Neural crest cell (in vitro differentiated cells): ENCODE measurements around the gene GGT5. TPM values are rescaled to one million over a fixed set of nuclear protein-coding genes. Genes with fewer than 3 reads are reported as not detected.
"Not testable (repeated sequence)": the region's sequence is repeated elsewhere in the genome, so short reads cannot be mapped to it uniquely, and the experiment has no call there.

Experiments used
- DNase-seq: peaks from one replicate; pipeline ENCODE4 v3.0.0; 2021; ENCODE audit warnings: low read depth, mixed read lengths, low spot score
- H3K27ac Mint-ChIP-seq: one replicate; pipeline ENCODE4 v1.8.0; 2021; ENCODE audit warnings: mild to moderate bottlenecking, mixed read lengths; ENCODE audit not compliant: unreplicated experiment
- H3K27me3 Mint-ChIP-seq: 2 replicates; pipeline ENCODE4 v1.8.0; 2021; ENCODE audit warnings: low read depth, mild to moderate bottlenecking, mixed read lengths
- H3K36me3 Mint-ChIP-seq: 2 replicates; pipeline ENCODE4 v1.8.0; 2021; ENCODE audit warnings: low read depth, mild to moderate bottlenecking, mixed read lengths
- H3K4me1 Mint-ChIP-seq: 2 replicates; pipeline ENCODE4 v1.8.0; 2021; ENCODE audit warnings: mixed read lengths
- H3K4me3 Mint-ChIP-seq: one replicate; pipeline ENCODE4 v1.8.0; 2021; ENCODE audit warnings: mild to moderate bottlenecking, mixed read lengths
- H3K9me3 Mint-ChIP-seq: 2 replicates; pipeline ENCODE4 v1.8.0; 2021; ENCODE audit warnings: mixed read lengths
- total RNA-seq: library from RNA; stranded (reverse); gene quantifications from 2 replicates; pipeline ENCODE4 v1.2.1, GENCODE V29; 2021
- TF ChIP-seq, protein P1 (sequence below): fragments of 200-600 bp; sonication (generic); conservative IDR thresholded peaks from 2 replicates; pipeline ENCODE4 v1.5.0; 2021; ENCODE audit warnings: antibody characterized with exemption, mild to moderate bottlenecking

GGT5 gene
- total RNA-seq, 1 donor from 2014 or later: 0.56 TPM

DNA sequence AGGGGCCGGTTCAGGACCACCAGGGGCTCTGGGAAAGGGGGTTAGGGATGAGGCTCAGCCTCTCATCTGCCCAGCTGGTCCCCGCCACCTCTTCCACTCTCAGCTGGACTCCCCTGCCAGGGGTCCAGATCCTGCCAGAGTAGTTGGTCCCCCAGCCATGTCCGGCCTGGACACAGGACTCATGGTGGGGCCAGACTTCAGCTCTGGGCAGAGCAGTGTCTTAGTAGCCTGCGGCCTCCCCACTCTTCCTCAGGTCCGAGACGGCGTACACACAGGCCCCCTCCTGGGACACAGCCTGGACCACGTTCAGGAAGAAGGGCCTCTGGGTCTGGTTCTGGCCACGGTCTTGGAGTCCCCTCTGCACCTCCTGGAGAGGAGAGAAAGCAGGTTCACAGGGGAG, 25.1 kb downstream of the GGT5 start:
- no peaks in the 10 kb centered on the region for H3K36me3 Mint-ChIP-seq
- TF ChIP-seq, protein P1, sequence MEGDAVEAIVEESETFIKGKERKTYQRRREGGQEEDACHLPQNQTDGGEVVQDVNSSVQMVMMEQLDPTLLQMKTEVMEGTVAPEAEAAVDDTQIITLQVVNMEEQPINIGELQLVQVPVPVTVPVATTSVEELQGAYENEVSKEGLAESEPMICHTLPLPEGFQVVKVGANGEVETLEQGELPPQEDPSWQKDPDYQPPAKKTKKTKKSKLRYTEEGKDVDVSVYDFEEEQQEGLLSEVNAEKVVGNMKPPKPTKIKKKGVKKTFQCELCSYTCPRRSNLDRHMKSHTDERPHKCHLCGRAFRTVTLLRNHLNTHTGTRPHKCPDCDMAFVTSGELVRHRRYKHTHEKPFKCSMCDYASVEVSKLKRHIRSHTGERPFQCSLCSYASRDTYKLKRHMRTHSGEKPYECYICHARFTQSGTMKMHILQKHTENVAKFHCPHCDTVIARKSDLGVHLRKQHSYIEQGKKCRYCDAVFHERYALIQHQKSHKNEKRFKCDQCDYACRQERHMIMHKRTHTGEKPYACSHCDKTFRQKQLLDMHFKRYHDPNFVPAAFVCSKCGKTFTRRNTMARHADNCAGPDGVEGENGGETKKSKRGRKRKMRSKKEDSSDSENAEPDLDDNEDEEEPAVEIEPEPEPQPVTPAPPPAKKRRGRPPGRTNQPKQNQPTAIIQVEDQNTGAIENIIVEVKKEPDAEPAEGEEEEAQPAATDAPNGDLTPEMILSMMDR: no peak
- H3K4me3 Mint-ChIP-seq: no peak overlapping the region
- no peaks in the 10 kb centered on the region for H3K4me1 Mint-ChIP-seq
- H3K9me3 Mint-ChIP-seq: no peaks in the 10 kb centered on the region
- DNase-seq: no peak
- no peak overlapping the region for H3K27ac Mint-ChIP-seq
- no peaks in the 10 kb centered on the region for H3K27me3 Mint-ChIP-seq

DNA sequence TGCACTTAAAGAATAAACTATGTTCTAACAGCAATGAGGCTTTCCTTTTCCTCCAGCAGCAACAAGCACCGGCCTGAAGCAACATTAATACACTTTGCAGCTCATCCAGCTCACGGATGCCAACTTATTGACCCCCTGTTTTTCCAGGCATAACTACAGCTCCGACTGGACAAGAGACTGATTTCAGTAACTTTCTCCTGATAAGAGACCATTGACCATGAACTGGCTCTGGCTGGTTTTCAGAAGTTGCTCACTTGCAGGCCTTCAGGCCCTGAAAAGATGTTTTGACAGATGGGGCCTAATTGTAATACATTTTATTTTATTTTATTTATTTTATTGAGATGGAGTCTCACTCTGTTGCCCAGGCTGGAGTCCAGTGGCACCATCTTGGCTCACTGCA, 27.5 kb downstream of the GGT5 start:
- no peaks in the 10 kb centered on the region for H3K27me3 Mint-ChIP-seq
- TF ChIP-seq, protein P1: no peak
- no peak for DNase-seq
- H3K4me1 Mint-ChIP-seq: no peaks in the 10 kb centered on the region
- no peaks in the 10 kb centered on the region for H3K9me3 Mint-ChIP-seq
- no peaks in the 10 kb centered on the region for H3K36me3 Mint-ChIP-seq
- no peak overlapping the region for H3K27ac Mint-ChIP-seq
- no peak overlapping the region for H3K4me3 Mint-ChIP-seq

DNA sequence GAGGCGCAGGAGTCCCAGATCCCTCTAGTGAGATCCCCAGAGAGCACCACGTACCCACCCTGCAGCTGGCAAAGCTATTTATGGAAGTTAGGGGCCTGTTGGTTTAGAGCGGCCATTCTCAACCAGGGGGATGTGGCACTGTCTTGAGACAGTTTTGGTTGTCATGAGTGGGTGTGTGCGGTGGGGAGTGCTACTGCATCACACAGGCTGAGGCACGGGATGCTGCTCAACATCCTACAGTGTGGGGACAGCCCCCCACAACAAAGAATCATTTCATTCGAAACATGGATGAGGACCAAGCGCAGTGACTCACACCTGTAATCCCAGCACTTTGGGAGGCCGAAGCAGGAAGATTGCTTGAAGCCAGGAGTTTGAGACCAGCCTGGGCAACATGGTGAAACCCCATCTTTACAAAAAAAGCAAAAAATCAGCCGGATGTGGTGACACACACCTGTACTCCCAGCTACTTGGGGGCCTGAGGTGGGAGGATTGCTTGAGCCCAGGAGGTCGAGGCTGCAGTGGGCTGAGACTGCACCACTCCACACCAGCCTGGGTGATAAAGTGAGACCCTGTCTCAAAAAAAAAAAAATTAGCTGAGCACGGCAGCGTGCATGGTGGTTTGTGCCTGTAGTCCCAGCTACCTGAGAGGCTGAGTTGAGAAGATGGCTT, 28.2 kb downstream of the GGT5 start:
- H3K27me3 Mint-ChIP-seq: no peaks in the 10 kb centered on the region
- no peak overlapping the region for H3K4me3 Mint-ChIP-seq
- no peak overlapping the region for H3K27ac Mint-ChIP-seq
- H3K9me3 Mint-ChIP-seq: no peaks in the 10 kb centered on the region
- TF ChIP-seq, protein P1: no peak
- peaks cover 7% of the 10 kb centered on the region for H3K4me1 Mint-ChIP-seq
- no peak for DNase-seq
- H3K36me3 Mint-ChIP-seq: no peaks in the 10 kb centered on the region

DNA sequence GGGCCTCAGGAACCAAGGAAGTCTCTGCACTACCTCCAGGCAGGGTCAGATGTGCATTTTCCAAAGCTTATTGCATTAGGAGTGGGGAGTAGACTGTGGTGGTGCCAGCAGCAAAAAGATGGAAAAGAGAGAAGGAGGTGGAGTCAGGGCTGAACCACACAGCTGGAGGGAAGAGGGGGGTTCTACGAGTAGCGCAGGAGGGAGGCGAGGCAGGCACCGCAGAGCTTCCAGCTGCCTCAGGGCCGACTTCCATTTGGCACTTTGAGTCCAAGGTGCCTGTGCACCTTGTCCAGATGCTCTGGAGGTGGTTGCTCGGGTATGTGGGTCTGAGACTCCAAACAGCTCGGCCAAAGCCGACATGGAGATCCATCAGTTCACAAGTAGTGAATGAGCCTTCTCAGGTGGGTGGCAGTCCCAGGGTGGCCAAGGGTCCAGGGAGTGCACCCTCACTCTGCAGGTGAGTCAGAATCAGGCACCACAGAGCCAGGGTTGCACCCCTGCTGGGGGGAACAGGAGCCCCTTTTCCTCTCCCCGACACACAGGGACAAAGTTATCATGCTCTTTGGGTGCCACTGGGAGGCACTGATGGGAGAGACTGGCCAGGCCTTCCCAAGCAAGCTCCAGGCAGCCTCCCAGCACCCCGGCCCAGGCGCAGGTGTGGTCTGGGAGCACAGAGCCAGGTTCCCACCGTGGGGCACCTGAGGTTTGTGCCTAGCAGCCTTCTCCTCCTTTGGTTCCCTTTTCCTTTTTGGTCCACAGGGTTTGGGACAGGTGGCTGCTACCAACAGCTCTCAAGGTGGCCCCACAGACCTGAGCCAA, 30.2 kb downstream of the GGT5 start:
- H3K4me1 Mint-ChIP-seq: peaks cover 14% of the 10 kb centered on the region
- TF ChIP-seq, protein P1: no peak
- H3K9me3 Mint-ChIP-seq: no peaks in the 10 kb centered on the region
- DNase-seq: no peak
- no peak overlapping the region for H3K4me3 Mint-ChIP-seq
- no peaks in the 10 kb centered on the region for H3K27me3 Mint-ChIP-seq
- H3K27ac Mint-ChIP-seq: no peak overlapping the region
- H3K36me3 Mint-ChIP-seq: no peaks in the 10 kb centered on the region

DNA sequence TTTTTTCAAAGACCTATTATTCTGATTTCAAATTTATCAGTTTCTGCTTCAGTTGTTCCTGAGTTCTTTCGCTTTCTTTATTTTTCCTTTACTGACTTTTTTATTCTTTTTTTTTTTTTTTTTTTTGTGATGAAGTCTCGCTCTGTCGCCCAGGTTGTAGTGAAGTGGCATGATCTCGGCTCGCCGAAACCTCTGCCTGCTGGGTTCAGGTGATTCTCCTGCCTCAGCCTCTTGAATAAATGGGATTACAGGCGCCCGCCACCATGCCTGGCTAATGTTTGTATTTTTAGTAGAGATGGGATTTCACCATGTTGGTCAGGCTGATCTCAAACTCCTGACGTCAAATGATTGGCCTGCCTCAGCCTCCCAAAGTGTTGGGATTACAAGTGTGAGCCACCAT, 31.8 kb downstream of the GGT5 start:
- DNase-seq, H3K4me3 Mint-ChIP-seq, H3K9me3 Mint-ChIP-seq, H3K27ac Mint-ChIP-seq, H3K36me3 Mint-ChIP-seq, H3K27me3 Mint-ChIP-seq: not testable (repeated sequence)
- peaks cover 21% of the 10 kb centered on the region for H3K4me1 Mint-ChIP-seq

DNA sequence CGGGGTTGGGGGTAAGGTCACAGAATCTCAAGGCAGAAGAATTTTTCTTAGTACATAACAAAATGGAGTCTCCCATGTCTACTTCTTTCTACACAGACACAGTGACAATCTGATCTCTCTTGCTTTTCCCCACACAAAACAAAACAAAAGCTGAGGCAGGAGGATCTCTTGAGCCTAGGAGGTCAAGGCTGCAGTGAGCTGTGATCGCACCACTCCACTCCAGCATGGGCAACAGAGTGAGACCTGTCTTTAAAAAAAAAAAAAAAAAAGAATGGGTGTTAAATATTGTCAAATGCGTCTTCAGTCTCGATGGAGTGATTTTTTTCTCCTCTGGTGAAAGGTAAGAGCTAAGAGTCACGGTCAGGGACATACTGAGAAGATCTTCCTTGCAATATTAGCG, 33.2 kb downstream of the GGT5 start:
- not testable (repeated sequence) for DNase-seq, H3K36me3 Mint-ChIP-seq, H3K27ac Mint-ChIP-seq, H3K9me3 Mint-ChIP-seq, H3K27me3 Mint-ChIP-seq, H3K4me3 Mint-ChIP-seq
- H3K4me1 Mint-ChIP-seq: peaks cover 35% of the 10 kb centered on the region

DNA sequence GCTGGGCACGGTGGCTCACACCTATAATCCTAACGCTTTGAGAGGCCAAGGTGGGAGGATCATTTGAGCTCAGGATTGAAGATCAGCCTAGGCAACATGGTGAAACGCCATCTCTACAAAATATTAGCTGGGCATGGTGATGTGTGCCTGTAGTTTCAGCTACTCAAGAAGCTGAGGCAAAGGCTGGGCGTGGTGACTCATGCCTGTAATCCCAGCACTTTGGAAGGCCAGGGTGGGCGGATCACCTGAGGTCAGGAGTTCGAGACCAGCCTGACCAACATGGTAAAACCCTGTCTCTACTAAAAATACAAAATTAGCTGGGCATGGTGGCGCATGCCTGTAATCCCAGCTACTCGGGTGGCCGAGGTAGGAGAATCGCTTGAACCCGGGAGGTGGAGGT, 34.5 kb downstream of the GGT5 start:
- H3K4me3 Mint-ChIP-seq, H3K9me3 Mint-ChIP-seq, DNase-seq, H3K27ac Mint-ChIP-seq, H3K27me3 Mint-ChIP-seq, H3K36me3 Mint-ChIP-seq: not testable (repeated sequence)
- H3K4me1 Mint-ChIP-seq: peaks cover 41% of the 10 kb centered on the region
